Stomach (tissue), 9 donors: ENCODE measurements around the gene PWWP2A. TPM values are rescaled to one million over a fixed set of nuclear protein-coding genes. Genes with fewer than 3 reads are reported as not detected.

Experiments
- DNase-seq, 2 donors: peaks; one replicate each; pipeline versions ENCODE4 v3.0.0 to v3.0.0-alpha.2; 2013 to 2019
- H3K27ac ChIP-seq, 5 donors: fragments of 200-600 bp in 4 of 5; sonication (generic) in 4 of 5; one replicate each; pipeline ENCODE4 v1.5.1; 2013 to 2019; ENCODE audit warnings: mild to moderate bottlenecking in 1 of 5, moderate library complexity in 1 of 5
- H3K27me3 ChIP-seq, 3 donors: fragments of 200-600 bp; sonication (generic); one replicate each; pipeline ENCODE4 v1.5.1; 2017 to 2019; ENCODE audit warnings: mixed run types in 1 of 3
- H3K36me3 ChIP-seq, 4 donors: fragments of 200-600 bp; sonication (generic); 1 replicate in 3 of 4; 2 replicates in 1 of 4; pipeline ENCODE4 v1.5.1; 2016 to 2019
- H3K4me1 ChIP-seq, 4 donors: fragments of 200-600 bp; sonication (generic); one replicate each; pipeline ENCODE4 v1.5.1; 2016 to 2019
- H3K4me3 ChIP-seq, 4 donors: fragments of 200-600 bp; sonication (generic) in 3 of 4; one replicate each; pipeline ENCODE4 v1.5.1; 2016 to 2019; ENCODE audit warnings: mild to moderate bottlenecking in 1 of 4
- H3K9me3 ChIP-seq, 4 donors: fragments of 200-600 bp; sonication (generic); one replicate each; pipeline ENCODE4 v1.5.1; 2016 to 2019
- EP300 ChIP-seq: sonication (generic); formaldehyde crosslinking; IDR thresholded peaks from one replicate; pipeline ENCODE4 v1.6.1; 2017; ENCODE audit warnings: antibody characterized with exemption
- POLR2A ChIP-seq, 4 donors: fragments of 450-650 bp; IDR thresholded peaks; one replicate each; pipeline ENCODE4 v1.6.1; 2016; ENCODE audit warnings: antibody characterized with exemption in 4 of 4, control low read depth in 2 of 4, mild to moderate bottlenecking in 1 of 4, moderate library complexity in 1 of 4
- POLR2AphosphoS5 ChIP-seq, 3 donors: sonication (generic); formaldehyde crosslinking; IDR thresholded peaks; one replicate each; pipeline ENCODE4 v1.6.1; 2016; ENCODE audit warnings: antibody characterized with exemption in 3 of 3
- WGBS, 5 donors: extraction: QIAGEN DNeasy Blood & Tissue Kit in 3 of 5; methylation state at CpG; one replicate each; pipeline versions ENCODE4 v1.1.5 to v1.1.7; 2013 to 2018; 5-methylcytosine and 5-hydroxymethylcytosine counted together
- intact Hi-C: fragments of 100-400 bp; cut with DNase I; formaldehyde crosslinking; loops from one replicate; pipeline ENCODE4 v1.15.1; 2023; ENCODE audit warnings: low total_unique reads
- polyA plus RNA-seq, 3 donors: library from polyadenylated mRNA; stranded (reverse); fragments of 200-250 nt; gene quantifications; one replicate each; pipeline ENCODE4 v1.2.3, GENCODE V29; 2013
- total RNA-seq, 5 donors: library from RNA; depleted of rRNA; stranded (reverse); fragments of >200 nt; gene quantifications; one replicate each; pipeline versions ENCODE4 v1.1.0 to v1.2.3, GENCODE V29; 2014 to 2016
- TF ChIP-seq, protein P1 (sequence below), 7 experiments: fragments of 450-650 bp in 4 of 7; fragments of 200-600 bp in 3 of 7; sonication (generic) in 3 of 7; IDR thresholded peaks; one replicate each; pipeline ENCODE4 v1.5.1; 2016 to 2019; ENCODE audit warnings: antibody characterized with exemption in 7 of 7, control low read depth in 2 of 7, mild to moderate bottlenecking in 1 of 7
- donor health status: healthy with polysubstance abuse.
- donor health status: Bipolar disorder and iron deficiency.
- donor health status: healthy.

PWWP2A gene
- total and polyA plus RNA-seq, 8 donors: 6.7 to 200 (median 28.1) TPM

DNA sequence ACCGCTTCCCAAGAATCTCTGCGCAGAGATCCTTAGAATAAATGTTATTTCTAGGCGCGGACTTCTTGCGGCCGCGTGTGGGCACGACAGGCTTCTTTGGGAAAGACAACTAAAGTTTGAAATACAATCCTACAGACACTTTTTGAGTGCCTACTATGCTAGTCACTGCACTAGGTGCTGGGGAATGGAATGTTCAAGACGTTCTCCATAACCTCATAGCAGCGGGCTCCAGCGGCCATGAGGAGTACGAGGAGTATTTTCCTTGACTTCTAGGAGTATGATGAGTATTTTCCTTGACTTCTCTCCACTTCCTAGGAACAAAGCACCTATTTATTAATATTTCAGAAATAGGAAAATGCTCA is 636 bp upstream of the PWWP2A start:
- peak overlapping the region in 3 of 5 donors; percentile 35 to 51 (median 40) for H3K27ac ChIP-seq
- H3K27me3 ChIP-seq: no peaks in the 10 kb centered on the region
- intact Hi-C loops: no loop called here
- no peak for TF ChIP-seq EP300
- TF ChIP-seq POLR2AphosphoS5 (IDR thresholded peaks at IDR 0.05): peak in 1 of 3 donors; percentile 3
- no peak for TF ChIP-seq POLR2A (IDR thresholded peaks at IDR 0.05)
- TF ChIP-seq, protein P1, sequence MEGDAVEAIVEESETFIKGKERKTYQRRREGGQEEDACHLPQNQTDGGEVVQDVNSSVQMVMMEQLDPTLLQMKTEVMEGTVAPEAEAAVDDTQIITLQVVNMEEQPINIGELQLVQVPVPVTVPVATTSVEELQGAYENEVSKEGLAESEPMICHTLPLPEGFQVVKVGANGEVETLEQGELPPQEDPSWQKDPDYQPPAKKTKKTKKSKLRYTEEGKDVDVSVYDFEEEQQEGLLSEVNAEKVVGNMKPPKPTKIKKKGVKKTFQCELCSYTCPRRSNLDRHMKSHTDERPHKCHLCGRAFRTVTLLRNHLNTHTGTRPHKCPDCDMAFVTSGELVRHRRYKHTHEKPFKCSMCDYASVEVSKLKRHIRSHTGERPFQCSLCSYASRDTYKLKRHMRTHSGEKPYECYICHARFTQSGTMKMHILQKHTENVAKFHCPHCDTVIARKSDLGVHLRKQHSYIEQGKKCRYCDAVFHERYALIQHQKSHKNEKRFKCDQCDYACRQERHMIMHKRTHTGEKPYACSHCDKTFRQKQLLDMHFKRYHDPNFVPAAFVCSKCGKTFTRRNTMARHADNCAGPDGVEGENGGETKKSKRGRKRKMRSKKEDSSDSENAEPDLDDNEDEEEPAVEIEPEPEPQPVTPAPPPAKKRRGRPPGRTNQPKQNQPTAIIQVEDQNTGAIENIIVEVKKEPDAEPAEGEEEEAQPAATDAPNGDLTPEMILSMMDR (IDR thresholded peaks at IDR 0.05): peak in 4 of 7 experiments; percentile 9 to 40 (median 20)
- H3K36me3 ChIP-seq: peaks cover 11 to 25% (median 23%) of the 10 kb centered on the region in 4 donors
- no peaks in the 10 kb centered on the region for H3K9me3 ChIP-seq
- peaks cover 0 to 32% (median 20%) of the 10 kb centered on the region in 4 donors for H3K4me1 ChIP-seq
- 7 to 13% (median 9%) methylated on average over 11 to 12 of the region's 12 CpGs for WGBS, 5 donors
- no peak for DNase-seq
- peak overlapping the region in 3 of 4 donors; percentile 13 to 26 (median 21) for H3K4me3 ChIP-seq

DNA sequence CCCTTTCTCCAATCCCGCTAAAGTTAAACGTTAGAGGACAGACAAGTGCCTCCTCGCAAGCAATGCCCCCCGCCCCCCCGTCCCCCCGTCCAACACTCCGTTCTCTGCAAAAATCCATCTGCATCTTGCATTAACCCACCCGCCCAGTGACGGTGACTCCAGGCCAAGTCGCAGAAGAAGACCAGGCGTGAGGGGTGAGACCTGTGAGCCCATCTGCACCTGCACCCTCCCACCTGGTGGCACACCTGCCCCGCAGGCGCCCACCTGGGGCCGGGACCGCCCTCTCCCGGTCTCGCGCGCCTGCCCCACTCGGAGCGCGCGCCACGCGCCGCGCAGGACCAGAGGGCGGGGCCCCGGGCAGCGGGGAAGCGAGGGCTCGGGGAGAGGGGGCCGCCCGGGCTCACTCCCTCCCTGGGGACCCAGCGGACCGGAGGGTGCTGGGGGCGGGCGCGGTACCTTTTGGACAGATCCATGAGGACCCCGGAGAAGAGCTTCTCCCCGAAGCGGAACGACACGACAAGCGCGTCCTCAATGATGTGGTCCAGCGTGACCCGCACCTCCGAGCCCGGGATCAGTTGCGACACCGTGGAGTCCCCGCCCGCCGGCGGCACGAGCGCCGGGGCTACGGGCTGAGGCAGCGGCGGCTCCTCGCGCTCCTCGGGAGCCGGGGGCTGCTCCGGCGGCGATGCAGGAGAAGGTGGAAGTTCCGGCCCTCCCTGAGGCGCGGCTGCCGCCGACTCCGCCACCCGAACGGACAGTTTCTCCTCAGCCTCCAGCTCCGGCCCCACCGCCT is 705 bp downstream of the PWWP2A start:
- TF ChIP-seq POLR2A (IDR thresholded peaks at IDR 0.05) (no peak), EP300 (no peak), POLR2AphosphoS5 (IDR thresholded peaks at IDR 0.05) (peak in 1 of 3 donors; percentile 3)
- Histone ChIP-seq H3K9me3 (no peaks in the 10 kb centered on the region), H3K27me3 (no peaks in the 10 kb centered on the region), H3K27ac (peak overlapping the region; percentile 94 to 99 (median 96)), H3K4me3 (peak overlapping the region; percentile 83 to 94 (median 84)), H3K36me3 (peaks cover 18 to 39% (median 35%) of the 10 kb centered on the region in 4 donors), H3K4me1 (peaks cover 0 to 32% (median 23%) of the 10 kb centered on the region in 4 donors)
- 0 to 1% (median 0%) methylated on average over 10 to 79 of the region's 79 CpGs for WGBS, 5 donors
- intact Hi-C loops: no loop called here
- DNase-seq: peak; percentile 47 to 74

DNA sequence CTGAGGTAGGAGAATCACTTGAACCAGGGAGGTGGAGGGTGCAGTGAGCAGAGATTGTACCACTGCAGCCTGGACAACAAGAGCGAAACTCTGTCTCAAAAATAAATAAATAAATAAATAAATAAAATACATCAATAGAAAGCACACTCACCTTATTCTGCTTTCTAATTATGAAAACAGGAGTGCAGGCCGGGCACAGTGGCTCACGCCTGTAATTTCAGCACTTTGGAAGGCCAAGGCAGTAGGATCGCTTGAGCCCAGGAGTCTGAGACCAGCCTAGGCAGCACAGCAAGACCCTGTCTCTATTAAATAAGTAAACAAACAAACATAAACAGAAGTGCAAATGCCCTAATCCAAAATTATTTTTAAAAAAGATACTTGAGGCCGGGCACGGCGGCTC is 2.3 kb downstream of the PWWP2A start:
- 97 to 99% (median 97%) methylated on average over 7 of the region's 7 CpGs for WGBS, 5 donors
- Histone ChIP-seq H3K4me3 (no peak overlapping the region), H3K27me3 (no peaks in the 10 kb centered on the region), H3K9me3 (no peaks in the 10 kb centered on the region), H3K36me3 (peaks cover 18 to 54% (median 50%) of the 10 kb centered on the region in 4 donors), H3K27ac (no peak overlapping the region), H3K4me1 (peaks cover 0 to 37% (median 25%) of the 10 kb centered on the region in 4 donors)
- TF ChIP-seq POLR2A (IDR thresholded peaks at IDR 0.05) (no peak), POLR2AphosphoS5 (IDR thresholded peaks at IDR 0.05) (no peak), EP300 (no peak)
- TF ChIP-seq, protein P1 (IDR thresholded peaks at IDR 0.05): no peak
- no peak for DNase-seq
- intact Hi-C loops: no loop called here

DNA sequence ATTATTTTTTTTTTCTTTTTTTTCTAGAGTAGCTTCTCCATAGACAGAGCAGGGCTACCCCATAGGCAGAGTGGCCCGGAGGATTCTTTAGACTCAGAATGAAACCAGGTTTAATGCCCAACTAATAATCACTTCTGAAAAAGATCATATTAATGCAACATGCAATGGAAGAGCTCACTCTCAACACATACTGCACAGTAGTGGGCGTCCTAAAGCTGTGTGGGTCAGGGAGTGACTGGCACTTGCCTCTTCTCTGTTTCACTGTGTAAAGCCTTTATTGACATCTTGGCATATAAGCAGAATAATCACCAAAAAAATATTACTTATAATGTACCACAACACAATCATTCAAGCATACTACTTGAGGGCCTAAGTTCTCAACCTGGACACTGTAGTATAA is 11.1 kb downstream of the PWWP2A start:
- 74 to 94% (median 88%) methylated on average over 2 of the region's 2 CpGs for WGBS, 5 donors
- Histone ChIP-seq H3K4me3 (no peak overlapping the region), H3K4me1 (peaks cover 0 to 35% (median 12%) of the 10 kb centered on the region in 4 donors), H3K9me3 (no peaks in the 10 kb centered on the region), H3K27ac (no peak overlapping the region), H3K36me3 (peaks cover 4 to 49% (median 49%) of the 10 kb centered on the region in 4 donors), H3K27me3 (no peaks in the 10 kb centered on the region)
- no peak for TF ChIP-seq POLR2A (IDR thresholded peaks at IDR 0.05)
- TF ChIP-seq, protein P1 (IDR thresholded peaks at IDR 0.05): no peak
- no peak for TF ChIP-seq POLR2AphosphoS5 (IDR thresholded peaks at IDR 0.05)
- TF ChIP-seq EP300: no peak
- intact Hi-C loops: no loop called here
- DNase-seq: no peak
